Effector memory CD8-positive, alpha-beta T cell (primary cell): ENCODE data around the gene LIPC.
"Not testable (repeated sequence)": the region's sequence is repeated elsewhere in the genome, so short reads cannot be mapped to it uniquely, and the experiment has no call there.

Source experiments
- ATAC-seq: fragments of 150-1000 bp; cut with Tn5 transposase; replicated peaks from 2 replicates; pipeline ENCODE4 v1.10.0; 2021; ENCODE audit warnings: mild to moderate bottlenecking, moderate library complexity
- DNase-seq, 3 experiments: peaks; one replicate each; pipeline ENCODE4 v3.0.0; 2021
- H3K27ac Mint-ChIP-seq, 2 donors: one replicate each; pipeline ENCODE4 v1.8.0; 2022; ENCODE audit warnings: mild to moderate bottlenecking in 2 of 2, mixed read lengths in 2 of 2, moderate library complexity in 2 of 2
- H3K27me3 Mint-ChIP-seq, 2 donors: one replicate each; pipeline ENCODE4 v1.8.0; 2022; ENCODE audit warnings: mixed read lengths in 2 of 2
- H3K36me3 Mint-ChIP-seq: one replicate; pipeline ENCODE4 v1.8.0; 2022; ENCODE audit warnings: mild to moderate bottlenecking, moderate library complexity, mixed read lengths; ENCODE audit not compliant: insufficient read depth
- H3K4me1 Mint-ChIP-seq, 2 donors: one replicate each; pipeline ENCODE4 v1.8.0; 2022; ENCODE audit warnings: low read depth in 2 of 2, mixed read lengths in 2 of 2
- H3K4me3 Mint-ChIP-seq, 2 donors: one replicate each; pipeline ENCODE4 v1.8.0; 2022; ENCODE audit warnings: mild to moderate bottlenecking in 2 of 2, mixed read lengths in 2 of 2, moderate library complexity in 2 of 2
- H3K9me3 Mint-ChIP-seq, 2 donors: one replicate each; pipeline ENCODE4 v1.8.0; 2022; ENCODE audit warnings: mixed read lengths in 2 of 2

Gene LIPC

GRCh38 chr15:58593870-58594269 lies 162.1 kb downstream of the LIPC start:
- Mint-ChIP-seq H3K4me3 (no peak overlapping the region), H3K4me1 (peaks cover 7 to 14% of the 10 kb centered on the region in 2 donors), H3K27ac (no peak overlapping the region), H3K36me3 (peaks cover 30% of the 10 kb centered on the region), H3K27me3 (no peaks in the 10 kb centered on the region), H3K9me3 (no peaks in the 10 kb centered on the region)
- DNase-seq (no peak), ATAC-seq (no peak)

GRCh38 chr15:58594898-58595297 lies 163.1 kb downstream of the LIPC start:
- Mint-ChIP-seq H3K36me3 (peaks cover 30% of the 10 kb centered on the region), H3K27ac (peak overlapping the region in 1 of 2 donors; percentile 69), H3K4me1 (peaks cover 8 to 13% of the 10 kb centered on the region in 2 donors), H3K9me3 (no peaks in the 10 kb centered on the region), H3K27me3 (no peaks in the 10 kb centered on the region), H3K4me3 (no peak overlapping the region)
- ATAC-seq (no peak), DNase-seq (no peak)

- H3K27ac Mint-ChIP-seq: peak overlapping the region in 1 of 2 donors; percentile 69
- peaks cover 30% of the 10 kb centered on the region for H3K36me3 Mint-ChIP-seq
- no peak for DNase-seq
These were observed 163.9 kb downstream of the LIPC start for GRCh38 chr15:58595516-58596263.

GRCh38 chr15:58597943-58598828 lies 166.4 kb downstream of the LIPC start:
- Mint-ChIP-seq H3K36me3 (peaks cover 32% of the 10 kb centered on the region), H3K4me3 (peak overlapping the region in 1 of 2 donors; percentile 18)
- ATAC-seq: peak; percentile 53

More at GRCh38 chr15:58595516-58596263, 163.9 kb downstream of the LIPC start:
- Mint-ChIP-seq H3K9me3 (no peaks in the 10 kb centered on the region), H3K4me1 (peaks cover 8 to 13% of the 10 kb centered on the region in 2 donors), H3K4me3 (no peak overlapping the region), H3K27me3 (no peaks in the 10 kb centered on the region)
- ATAC-seq: no peak

DNA sequence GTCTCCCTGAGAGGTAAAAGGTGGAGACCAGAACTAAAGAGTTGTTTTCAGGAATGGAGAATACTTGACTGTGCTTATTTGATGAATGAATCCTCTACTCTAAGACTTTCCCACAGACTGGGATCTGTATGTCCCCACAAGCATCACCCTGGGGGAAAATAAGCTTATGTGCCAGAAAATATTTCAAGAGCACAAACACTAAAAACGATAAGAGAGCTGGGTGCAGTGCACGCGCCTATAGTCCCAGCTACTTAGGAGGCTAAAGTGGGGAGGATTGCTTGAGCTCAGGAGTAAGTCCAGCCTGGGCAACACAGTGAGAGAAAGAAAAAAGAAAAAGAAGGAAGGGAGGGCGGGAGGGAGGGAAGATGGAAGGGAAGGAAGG lies 167.0 kb downstream of the LIPC start:
- ATAC-seq (no peak), DNase-seq (no peak)
- Mint-ChIP-seq H3K27me3 (no peaks in the 10 kb centered on the region), H3K27ac (peak overlapping the region; percentile 75 to 83), H3K4me1 (peaks cover 11 to 13% of the 10 kb centered on the region in 2 donors), H3K9me3 (no peaks in the 10 kb centered on the region), H3K36me3 (peaks cover 27% of the 10 kb centered on the region), H3K4me3 (no peak overlapping the region)

More at GRCh38 chr15:58597943-58598828, 166.4 kb downstream of the LIPC start:
- Mint-ChIP-seq H3K27ac (peak overlapping the region; percentile 75 to 83), H3K9me3 (no peaks in the 10 kb centered on the region), H3K4me1 (peaks cover 11 to 13% of the 10 kb centered on the region in 2 donors), H3K27me3 (no peaks in the 10 kb centered on the region)
- no peak for DNase-seq

GRCh38 chr15:58602823-58603222 lies 171.0 kb downstream of the LIPC start:
- DNase-seq: no peak
- Mint-ChIP-seq H3K36me3 (peaks cover 11% of the 10 kb centered on the region), H3K4me1 (peaks cover 19 to 23% of the 10 kb centered on the region in 2 donors), H3K4me3 (no peak overlapping the region), H3K9me3 (no peaks in the 10 kb centered on the region), H3K27me3 (no peaks in the 10 kb centered on the region), H3K27ac (peak overlapping the region in 1 of 2 donors; percentile 63)
- ATAC-seq: no peak

DNA sequence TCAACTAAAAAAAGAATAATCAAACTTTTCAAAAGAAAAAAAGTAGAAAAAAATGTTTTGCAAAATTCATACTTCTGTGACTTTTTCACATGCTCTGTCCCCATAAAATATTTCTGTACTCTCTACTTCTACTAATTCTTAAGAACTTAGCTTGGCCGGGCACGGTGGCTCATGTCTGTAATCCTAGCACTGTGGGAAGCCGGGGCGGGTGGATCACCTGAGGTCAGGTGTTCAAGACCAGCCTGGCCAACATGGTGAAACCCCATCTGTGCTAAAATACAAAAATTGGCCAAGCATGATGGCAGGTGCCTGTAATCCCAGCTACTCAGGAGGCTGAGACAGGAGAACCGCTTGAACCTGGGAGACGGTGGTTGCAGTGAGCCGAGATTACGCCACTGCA lies 172.1 kb downstream of the LIPC start:
- H3K36me3 Mint-ChIP-seq, H3K4me3 Mint-ChIP-seq, H3K9me3 Mint-ChIP-seq, H3K27me3 Mint-ChIP-seq, ATAC-seq, DNase-seq: not testable (repeated sequence)
- H3K4me1 Mint-ChIP-seq: peaks cover 17 to 25% of the 10 kb centered on the region in 2 donors
- H3K27ac Mint-ChIP-seq: peak overlapping the region in 1 of 2 donors; percentile 63

DNA sequence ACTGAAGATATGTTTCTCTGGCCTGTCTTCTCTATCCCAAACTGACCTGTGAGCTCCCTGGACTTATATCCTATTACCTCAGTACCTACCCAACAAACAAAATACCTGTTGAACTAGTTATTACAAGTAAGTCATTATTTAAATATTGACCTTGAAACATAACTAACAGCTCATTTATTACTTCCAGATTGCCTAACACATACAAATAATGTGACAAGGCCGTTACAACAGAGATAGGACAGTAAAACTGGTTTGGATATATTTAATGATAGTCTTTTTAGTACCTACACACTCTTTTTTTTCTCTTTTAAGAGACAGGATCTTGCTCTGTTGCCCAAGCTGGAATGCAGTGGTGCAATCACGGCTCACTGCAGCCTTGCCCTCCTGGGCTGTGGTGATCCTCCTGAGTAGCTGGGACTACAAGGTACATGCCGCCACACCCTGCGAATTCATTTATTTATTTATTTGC lies 172.7 kb downstream of the LIPC start:
- ATAC-seq: no peak
- peaks cover 20 to 28% of the 10 kb centered on the region in 2 donors for H3K4me1 Mint-ChIP-seq
- H3K27me3 Mint-ChIP-seq: no peaks in the 10 kb centered on the region
- H3K27ac Mint-ChIP-seq: peak overlapping the region in 1 of 2 donors; percentile 63
- H3K36me3 Mint-ChIP-seq: peaks cover 5% of the 10 kb centered on the region
- no peak for DNase-seq
- no peak overlapping the region for H3K4me3 Mint-ChIP-seq
- H3K9me3 Mint-ChIP-seq: no peaks in the 10 kb centered on the region

DNA sequence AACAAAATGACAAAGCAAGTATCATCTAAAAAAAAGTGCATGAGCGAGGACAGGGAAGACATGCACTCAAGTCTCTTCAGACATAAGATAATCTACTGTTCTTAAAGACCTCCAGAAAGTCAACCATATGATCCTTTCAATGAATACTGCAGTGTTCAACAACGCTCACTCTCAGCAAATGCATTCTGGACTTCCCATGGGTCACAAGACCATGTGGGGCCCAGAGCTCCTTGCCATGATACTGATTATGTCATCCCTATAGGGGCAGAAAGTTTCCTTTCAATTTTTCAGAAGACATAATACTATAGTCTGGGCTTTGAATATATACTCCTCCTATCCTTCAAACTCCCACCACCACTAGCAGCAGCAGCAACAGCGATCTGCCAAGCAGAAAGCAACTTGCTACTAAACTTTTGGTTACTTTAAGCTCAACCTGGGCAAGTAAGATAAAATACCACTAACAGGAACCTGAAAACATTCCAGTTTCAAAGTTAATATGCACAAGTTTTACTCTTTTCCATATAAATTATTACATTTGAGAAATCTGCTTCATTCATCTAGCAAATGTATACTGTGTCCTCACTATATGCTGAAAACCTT lies 174.2 kb downstream of the LIPC start:
- DNase-seq (no peak), ATAC-seq (no peak)
- Mint-ChIP-seq H3K9me3 (no peaks in the 10 kb centered on the region), H3K36me3 (peaks cover 10% of the 10 kb centered on the region), H3K27ac (peak overlapping the region in 1 of 2 donors; percentile 77), H3K4me1 (peaks cover 22 to 31% of the 10 kb centered on the region in 2 donors), H3K27me3 (no peaks in the 10 kb centered on the region), H3K4me3 (no peak overlapping the region)

- ATAC-seq: no peak
- Mint-ChIP-seq H3K4me1 (peaks cover 22 to 32% of the 10 kb centered on the region in 2 donors), H3K27me3 (no peaks in the 10 kb centered on the region), H3K9me3 (no peaks in the 10 kb centered on the region), H3K36me3 (peaks cover 11% of the 10 kb centered on the region), H3K27ac (peak overlapping the region in 1 of 2 donors; percentile 77), H3K4me3 (no peak overlapping the region)
- no peak for DNase-seq
These were observed 174.8 kb downstream of the LIPC start for GRCh38 chr15:58606577-58607080.

GRCh38 chr15:58608129-58608590 lies 176.4 kb downstream of the LIPC start:
- H3K4me3 Mint-ChIP-seq: peak overlapping the region; percentile 68 to 70
- H3K27ac Mint-ChIP-seq: peak overlapping the region; percentile 85 to 88
- peak; percentile 95 for ATAC-seq
- no peaks in the 10 kb centered on the region for H3K9me3 Mint-ChIP-seq
- H3K36me3 Mint-ChIP-seq: peaks cover 10% of the 10 kb centered on the region
- H3K4me1 Mint-ChIP-seq: peaks cover 25 to 38% of the 10 kb centered on the region in 2 donors
- H3K27me3 Mint-ChIP-seq: no peaks in the 10 kb centered on the region
- DNase-seq: peak; percentile 14 to 19 (median 17)

DNA sequence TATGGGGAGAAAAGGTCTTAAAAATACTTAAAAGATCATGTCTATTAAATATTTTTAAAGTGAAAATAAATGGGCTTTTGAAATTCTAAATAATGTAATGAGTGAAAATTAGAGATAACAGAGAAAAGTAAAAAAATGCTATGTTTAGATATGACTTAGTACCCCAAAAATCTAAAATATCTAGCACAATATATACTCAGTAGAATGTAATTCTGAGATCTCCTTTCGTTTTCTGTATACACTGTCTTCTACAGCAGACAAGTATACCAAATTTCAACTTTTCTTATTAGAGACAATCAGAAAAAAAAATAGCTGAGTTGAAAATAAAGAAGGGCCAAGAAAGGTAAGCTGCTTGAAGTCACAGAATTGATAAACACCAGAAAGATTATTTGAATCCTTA lies 176.9 kb downstream of the LIPC start:
- peaks cover 12% of the 10 kb centered on the region for H3K36me3 Mint-ChIP-seq
- no peak for DNase-seq
- no peak for ATAC-seq
- no peaks in the 10 kb centered on the region for H3K27me3 Mint-ChIP-seq
- peak overlapping the region; percentile 85 to 88 for H3K27ac Mint-ChIP-seq
- H3K9me3 Mint-ChIP-seq: peaks cover 2 to 3% of the 10 kb centered on the region in 2 donors
- peaks cover 26 to 43% of the 10 kb centered on the region in 2 donors for H3K4me1 Mint-ChIP-seq
- H3K4me3 Mint-ChIP-seq: peak overlapping the region; percentile 68 to 70
